OCI-LY3 (cell line): ENCODE measurements around the gene HELT.

ENCODE experiments used
- H2AFZ ChIP-seq: fragments of 200-600, 300-600 bp; shearing (Covaris generic); 2 replicates; pipeline ENCODE4 v1.6.0; 2014; ENCODE audit warnings: antibody characterized with exemption, low read depth, low read length
- H3K27ac ChIP-seq: fragments of 200-600, 300-600 bp; sonication (generic); 2 replicates; pipeline ENCODE4 v1.5.1; 2014; ENCODE audit warnings: mild to moderate bottlenecking, low read length, moderate library complexity, mixed read lengths
- H3K27me3 ChIP-seq: fragments of 200-600, 300-600 bp; sonication (generic); 2 replicates; pipeline ENCODE4 v1.6.1; 2014; ENCODE audit warnings: low read depth, low read length, mixed read lengths
- H3K36me3 ChIP-seq: fragments of 200-600, 300-600 bp; sonication (generic); replicated peaks from 2 replicates; pipeline ENCODE3; 2014; ENCODE audit warnings: low read depth, low read length, mixed read lengths
- H3K4me1 ChIP-seq: fragments of 300-600, 200-600 bp; sonication (generic); 2 replicates; pipeline ENCODE4 v1.6.1; 2014; ENCODE audit warnings: low read length, mixed read lengths
- H3K4me2 ChIP-seq: fragments of 200-600, 300-600 bp; sonication (generic); 2 replicates; pipeline ENCODE4 v1.6.1; 2014; ENCODE audit warnings: low read length, mixed read lengths
- H3K4me3 ChIP-seq: fragments of 300-600, 200-600 bp; sonication (generic); 2 replicates; pipeline ENCODE4 v1.5.1; 2014; ENCODE audit warnings: antibody characterized with exemption, mild to moderate bottlenecking, low read length, moderate library complexity
- H3K79me2 ChIP-seq: fragments of 300-600, 200-600 bp; shearing (Covaris generic); 2 replicates; pipeline ENCODE4 v1.6.1; 2014; ENCODE audit warnings: mild to moderate bottlenecking, low read length, mixed read lengths
- H3K9ac ChIP-seq: fragments of 300-600, 200-600 bp; shearing (Covaris generic); 2 replicates; pipeline ENCODE4 v1.6.0; 2014; ENCODE audit warnings: mild to moderate bottlenecking, low read length, moderate library complexity
- H3K9me3 ChIP-seq: fragments of 200-600, 300-600 bp; shearing (Covaris generic); 2 replicates; pipeline ENCODE4 v1.6.1; 2014; ENCODE audit warnings: low read length, mixed read lengths; ENCODE audit not compliant: insufficient read depth
- H4K20me1 ChIP-seq: fragments of 200-600, 300-600 bp; sonication (generic); 2 replicates; pipeline ENCODE4 v1.6.1; 2016; ENCODE audit warnings: low read length, mixed read lengths; ENCODE audit not compliant: insufficient read depth
- CTCF ChIP-seq: fragments of 200-600, 300-600 bp; sonication (generic); IDR thresholded peaks from 2 replicates; pipeline ENCODE4 v1.5.1; 2014; ENCODE audit warnings: antibody characterized with exemption, low read length, low read depth
- EZH2phosphoT487 ChIP-seq: fragments of 200-600 bp; shearing (Covaris generic); IDR thresholded peaks from 2 replicates; pipeline ENCODE4 v1.6.1; 2018; ENCODE audit warnings: antibody characterized with exemption, mixed run types, low read depth

The HELT gene

DNA sequence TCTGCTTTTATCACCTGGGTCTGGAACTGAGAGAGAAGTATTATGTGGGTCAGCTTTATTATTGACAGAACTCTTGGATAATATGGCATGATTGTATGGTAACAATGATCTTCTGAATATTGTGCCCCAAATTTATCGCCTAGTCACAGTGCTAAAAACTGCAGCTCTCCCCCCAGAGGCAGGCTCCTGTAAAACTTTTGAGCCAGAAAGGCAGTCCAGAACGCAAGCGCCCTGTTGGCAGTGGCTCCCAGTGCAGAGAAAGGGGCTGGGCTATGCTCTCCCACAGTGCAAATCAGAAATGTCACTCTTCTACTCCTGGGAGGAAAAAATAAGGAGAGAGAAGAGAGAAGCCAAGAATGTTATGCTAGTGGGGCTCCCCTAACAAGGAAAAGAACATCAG lies 50.5 kb downstream of the HELT start:
- Histone ChIP-seq H3K27me3 (no peaks in the 10 kb centered on the region), H3K4me1 (no peaks in the 10 kb centered on the region), H3K79me2 (no peaks in the 10 kb centered on the region), H4K20me1 (no peaks in the 10 kb centered on the region), H3K4me3 (no peak overlapping the region), H3K27ac (no peak overlapping the region), H3K36me3 (no peaks in the 10 kb centered on the region), H3K9ac (no peak overlapping the region), H3K9me3 (no peaks in the 10 kb centered on the region), H2AFZ (no peak overlapping the region), H3K4me2 (no peak overlapping the region)
- no peak for TF ChIP-seq EZH2phosphoT487
- TF ChIP-seq CTCF, result no peak
